ENCODE results near the gene DCC.

DNA sequence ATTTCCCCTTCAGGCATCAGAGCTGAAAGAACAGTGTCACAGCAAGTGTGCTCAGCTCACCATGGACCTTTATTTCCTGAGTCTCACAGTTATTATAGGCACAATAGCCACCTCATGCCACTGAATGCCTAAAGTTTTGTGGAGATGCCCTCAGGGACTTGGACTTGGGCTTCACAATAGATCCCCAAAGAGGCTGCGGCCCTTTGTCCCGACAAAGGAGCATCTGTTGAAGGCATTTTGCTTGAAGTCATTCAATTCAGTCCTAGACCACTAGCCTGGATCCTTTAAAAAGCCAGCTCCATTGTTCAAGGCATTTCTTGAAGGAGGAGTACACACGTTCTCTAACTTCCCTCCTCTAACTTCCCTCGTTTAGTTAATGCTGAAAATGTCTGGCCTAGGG, 125.4 kb downstream of the DCC start:
- no peak for TF ChIP-seq CTCF (IDR thresholded peaks at IDR 0.05)
- no peak for TF ChIP-seq POLR2A (IDR thresholded peaks at IDR 0.05)

Measured in thyroid gland (tissue), 4 donors.